Mesendoderm (in vitro differentiated cells): Measurements from ENCODE around the gene DNAAF8.

Experiments
- DNase-seq: peaks from one replicate; pipeline ENCODE4 v3.0.0; 2013
- H2AK5ac ChIP-seq: 2 replicates; pipeline ENCODE4 v1.6.1; 2013; ENCODE audit warnings: low read length, inconsistent platforms
- H2BK120ac ChIP-seq: 2 replicates; pipeline ENCODE4 v1.6.1; 2013; ENCODE audit warnings: low read depth, mild to moderate bottlenecking, low read length, moderate library complexity, mixed read lengths
- H2BK15ac ChIP-seq: replicated peaks from 2 replicates; pipeline ENCODE4 v1.6.1; 2013; ENCODE audit warnings: low read depth, mild to moderate bottlenecking, moderate library complexity
- H2BK5ac ChIP-seq: 2 replicates; pipeline ENCODE4 v1.6.1; 2013; ENCODE audit warnings: low read length, inconsistent platforms
- H3K18ac ChIP-seq: 2 replicates; pipeline ENCODE4 v1.6.1; 2013; ENCODE audit warnings: mild to moderate bottlenecking, low read length, mixed read lengths
- H3K23ac ChIP-seq: one replicate; pipeline ENCODE4 v1.6.1; 2013; ENCODE audit warnings: low read length
- H3K27ac ChIP-seq: 2 replicates; pipeline ENCODE4 v1.5.1; 2013; ENCODE audit warnings: low read depth, mild to moderate bottlenecking, inconsistent platforms, low read length, moderate library complexity
- H3K27me3 ChIP-seq: 2 replicates; pipeline ENCODE4 v1.6.1; 2013; ENCODE audit warnings: low read length, control low read depth, mild to moderate bottlenecking, inconsistent platforms; ENCODE audit not compliant: insufficient read depth, poor library complexity
- H3K36me3 ChIP-seq: 2 replicates; pipeline ENCODE4 v1.6.1; 2013; ENCODE audit warnings: low read length, inconsistent platforms; ENCODE audit not compliant: control insufficient read depth, insufficient read depth
- H3K4ac ChIP-seq: one replicate; pipeline ENCODE4 v1.6.1; 2013; ENCODE audit warnings: low read depth, mild to moderate bottlenecking, low read length, moderate library complexity
- H3K4me1 ChIP-seq: 2 replicates; pipeline ENCODE4 v1.6.1; 2013; ENCODE audit warnings: low read depth, low read length, inconsistent platforms; ENCODE audit not compliant: control insufficient read depth
- H3K4me2 ChIP-seq: 2 replicates; pipeline ENCODE4 v1.6.1; 2013; ENCODE audit warnings: low read length
- H3K4me3 ChIP-seq: 2 replicates; pipeline ENCODE4 v1.5.1; 2013; ENCODE audit warnings: mild to moderate bottlenecking, low read length
- H3K56ac ChIP-seq: one replicate; pipeline ENCODE4 v1.6.1; 2013; ENCODE audit warnings: low read length
- H3K79me1 ChIP-seq: 2 replicates; pipeline ENCODE4 v1.6.1; 2013; ENCODE audit warnings: low read length, inconsistent platforms
- H3K79me2 ChIP-seq: 2 replicates; pipeline ENCODE4 v1.6.1; 2013; ENCODE audit warnings: mild to moderate bottlenecking, low read length; ENCODE audit not compliant: control insufficient read depth, insufficient read depth
- H3K9ac ChIP-seq: 2 replicates; pipeline ENCODE4 v1.6.1; 2013; ENCODE audit warnings: low read length, inconsistent platforms
- H4K5ac ChIP-seq: one replicate; pipeline ENCODE4 v1.6.1; 2013; ENCODE audit warnings: low read length
- H4K8ac ChIP-seq: one replicate; pipeline ENCODE4 v1.6.1; 2013; ENCODE audit warnings: low read depth, mild to moderate bottlenecking, control low read depth, low read length, moderate library complexity
- WGBS: extraction: QIAGEN DNeasy Blood & Tissue Kit; methylation state at CpG from one replicate; pipeline ENCODE4 v1.1.7; 2013; ENCODE audit warnings: low lambda C conversion rate, missing lambda C conversion rate; ENCODE audit not compliant: insufficient coverage; ENCODE audit errors: extremely low coverage; 5-methylcytosine and 5-hydroxymethylcytosine counted together

DNAAF8 gene

DNA sequence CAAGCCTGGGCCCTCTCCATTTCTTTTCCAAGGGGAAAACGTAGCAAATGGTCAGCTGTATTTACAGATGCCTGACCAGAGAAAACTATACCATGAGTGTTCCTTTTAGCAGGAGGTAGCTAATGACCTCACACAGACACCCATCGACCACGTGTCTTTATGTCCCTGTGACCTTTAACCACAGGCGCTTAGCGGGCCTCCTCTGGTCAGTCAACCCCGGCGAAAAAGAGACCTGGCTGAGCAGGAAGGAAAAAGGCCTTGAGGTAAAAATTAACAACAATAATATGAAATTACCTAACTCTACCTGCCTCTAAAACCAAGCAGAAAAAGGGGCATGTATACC lies 31.9 kb upstream of the DNAAF8 start:
- Histone ChIP-seq H3K36me3 (peaks cover 6% of the 10 kb centered on the region), H3K4me3 (no peak overlapping the region), H3K79me2 (no peaks in the 10 kb centered on the region), H2AK5ac (no peak overlapping the region), H2BK15ac (no peak overlapping the region), H3K18ac (no peak overlapping the region), H3K23ac (no peak overlapping the region), H2BK120ac (no peak overlapping the region), H2BK5ac (no peak overlapping the region), H3K27ac (no peak overlapping the region), H3K4me1 (no peaks in the 10 kb centered on the region), H4K5ac (no peak overlapping the region), H3K27me3 (no peaks in the 10 kb centered on the region), H4K8ac (no peak overlapping the region), H3K79me1 (no peaks in the 10 kb centered on the region), H3K56ac (no peak overlapping the region), H3K9ac (no peak overlapping the region), H3K4me2 (no peak overlapping the region), H3K4ac (no peak overlapping the region)
- DNase-seq, result no peak
- WGBS, result no CpG with 5 or more reads among the region's 7 CpGs

DNA sequence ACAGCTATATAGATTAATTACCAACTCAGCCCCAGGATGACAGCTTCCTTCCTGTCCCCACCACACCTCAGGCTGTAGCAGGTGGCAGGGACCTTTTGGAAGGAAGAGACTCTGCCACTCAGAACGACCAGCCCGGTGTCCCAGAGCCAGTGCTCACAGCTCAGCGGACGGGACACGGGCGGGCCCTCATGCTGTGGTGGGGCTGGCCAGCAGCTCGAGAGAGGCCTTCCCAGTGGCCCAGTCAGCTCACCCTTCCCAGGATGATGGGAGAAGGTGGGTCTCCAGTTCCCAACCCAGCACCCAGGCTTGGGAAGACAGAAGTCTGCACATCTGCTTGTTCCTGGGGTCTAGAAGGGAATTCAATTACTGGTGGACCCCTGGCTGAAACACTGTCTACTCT lies 30.4 kb upstream of the DNAAF8 start:
- H3K4me2 ChIP-seq, result no peak overlapping the region
- H2BK120ac ChIP-seq, result no peak overlapping the region
- H2BK15ac ChIP-seq, result no peak overlapping the region
- no peak overlapping the region for H4K8ac ChIP-seq
- no peak overlapping the region for H2AK5ac ChIP-seq
- peaks cover 6% of the 10 kb centered on the region for H3K36me3 ChIP-seq
- no peak for DNase-seq
- no peaks in the 10 kb centered on the region for H3K79me1 ChIP-seq
- H3K4me3 ChIP-seq, result no peak overlapping the region
- H2BK5ac ChIP-seq, result no peak overlapping the region
- no peak overlapping the region for H4K5ac ChIP-seq
- H3K4ac ChIP-seq, result no peak overlapping the region
- H3K27me3 ChIP-seq, result no peaks in the 10 kb centered on the region
- H3K18ac ChIP-seq, result no peak overlapping the region
- no peaks in the 10 kb centered on the region for H3K79me2 ChIP-seq
- H3K23ac ChIP-seq, result no peak overlapping the region
- no peak overlapping the region for H3K27ac ChIP-seq
- no peaks in the 10 kb centered on the region for H3K4me1 ChIP-seq
- WGBS, result no CpG with 5 or more reads among the region's 7 CpGs
- H3K56ac ChIP-seq, result no peak overlapping the region
- H3K9ac ChIP-seq, result no peak overlapping the region

DNA sequence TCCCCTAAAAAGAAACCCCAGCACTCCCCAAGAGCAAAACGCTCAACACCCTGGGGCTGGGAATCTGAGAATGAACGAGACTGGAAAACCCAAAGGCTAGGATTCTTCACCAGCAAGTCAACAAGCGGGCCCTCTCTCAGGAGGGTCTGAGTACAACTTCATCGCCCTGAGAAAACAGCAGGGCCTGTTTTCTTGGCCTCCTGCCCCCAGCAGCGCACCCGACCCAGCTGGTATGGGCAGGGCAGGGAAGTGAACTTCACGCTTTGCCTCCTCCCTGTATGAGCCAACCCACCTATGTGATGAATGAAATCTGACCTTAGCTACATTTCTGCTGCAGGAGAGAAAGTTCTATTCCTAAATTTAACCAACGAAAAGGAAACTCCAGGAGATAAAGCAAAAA lies 29.8 kb upstream of the DNAAF8 start:
- Histone ChIP-seq H2BK5ac (no peak overlapping the region), H4K8ac (no peak overlapping the region), H3K79me2 (no peaks in the 10 kb centered on the region), H2BK120ac (no peak overlapping the region), H3K4me1 (no peaks in the 10 kb centered on the region), H2AK5ac (no peak overlapping the region), H3K9ac (no peak overlapping the region), H2BK15ac (no peak overlapping the region), H3K27ac (no peak overlapping the region), H3K36me3 (peaks cover 6% of the 10 kb centered on the region), H3K79me1 (no peaks in the 10 kb centered on the region), H3K4me3 (no peak overlapping the region), H3K4ac (no peak overlapping the region), H3K23ac (no peak overlapping the region), H3K56ac (no peak overlapping the region), H4K5ac (no peak overlapping the region), H3K18ac (no peak overlapping the region), H3K27me3 (no peaks in the 10 kb centered on the region), H3K4me2 (no peak overlapping the region)
- DNase-seq, result no peak
- no CpG with 5 or more reads among the region's 8 CpGs for WGBS

- no peak overlapping the region for H2BK15ac ChIP-seq
- no peak for DNase-seq
- H3K4ac ChIP-seq, result no peak overlapping the region
- H3K9ac ChIP-seq, result no peak overlapping the region
- H3K18ac ChIP-seq, result no peak overlapping the region
- H3K4me3 ChIP-seq, result no peak overlapping the region
- H2BK120ac ChIP-seq, result no peak overlapping the region
- no peaks in the 10 kb centered on the region for H3K27me3 ChIP-seq
- no peak overlapping the region for H2BK5ac ChIP-seq
- no CpG with 5 or more reads among the region's 14 CpGs for WGBS
- no peaks in the 10 kb centered on the region for H3K79me1 ChIP-seq
- H4K5ac ChIP-seq, result no peak overlapping the region
- H4K8ac ChIP-seq, result no peak overlapping the region
- H3K23ac ChIP-seq, result no peak overlapping the region
- H3K4me2 ChIP-seq, result no peak overlapping the region
- no peaks in the 10 kb centered on the region for H3K79me2 ChIP-seq
- H2AK5ac ChIP-seq, result no peak overlapping the region
- peaks cover 6% of the 10 kb centered on the region for H3K36me3 ChIP-seq
- no peak overlapping the region for H3K56ac ChIP-seq
- H3K27ac ChIP-seq, result no peak overlapping the region
- H3K4me1 ChIP-seq, result no peaks in the 10 kb centered on the region
These were observed 29.4 kb upstream of the DNAAF8 start for GRCh38 chr16:4704913-4705312.

- DNase-seq, result no peak
- H3K23ac ChIP-seq, result no peak overlapping the region
- WGBS, result no CpG with 5 or more reads among the region's 7 CpGs
- no peak overlapping the region for H3K4me2 ChIP-seq
- H3K4me1 ChIP-seq, result no peaks in the 10 kb centered on the region
- H3K4me3 ChIP-seq, result no peak overlapping the region
- H2BK5ac ChIP-seq, result no peak overlapping the region
- H3K79me2 ChIP-seq, result no peaks in the 10 kb centered on the region
- H3K79me1 ChIP-seq, result no peaks in the 10 kb centered on the region
- H3K4ac ChIP-seq, result no peak overlapping the region
- no peak overlapping the region for H2BK120ac ChIP-seq
- no peaks in the 10 kb centered on the region for H3K27me3 ChIP-seq
- H4K5ac ChIP-seq, result no peak overlapping the region
- no peak overlapping the region for H4K8ac ChIP-seq
- no peak overlapping the region for H3K18ac ChIP-seq
- H3K9ac ChIP-seq, result no peak overlapping the region
- H3K27ac ChIP-seq, result no peak overlapping the region
- H3K36me3 ChIP-seq, result peaks cover 2% of the 10 kb centered on the region
- no peak overlapping the region for H3K56ac ChIP-seq
- no peak overlapping the region for H2BK15ac ChIP-seq
- H2AK5ac ChIP-seq, result no peak overlapping the region
These were observed 27.5 kb upstream of the DNAAF8 start for GRCh38 chr16:4706871-4707270.

- H3K79me2 ChIP-seq, result no peaks in the 10 kb centered on the region
- no peak overlapping the region for H3K4me2 ChIP-seq
- H3K4me1 ChIP-seq, result no peaks in the 10 kb centered on the region
- WGBS, result no CpG with 5 or more reads among the region's 4 CpGs
- no peaks in the 10 kb centered on the region for H3K79me1 ChIP-seq
- no peak overlapping the region for H4K8ac ChIP-seq
- no peak overlapping the region for H3K27ac ChIP-seq
- no peak overlapping the region for H2BK15ac ChIP-seq
- DNase-seq, result no peak
- H3K36me3 ChIP-seq, result peaks cover 2% of the 10 kb centered on the region
- no peaks in the 10 kb centered on the region for H3K27me3 ChIP-seq
- no peak overlapping the region for H4K5ac ChIP-seq
- H2AK5ac ChIP-seq, result no peak overlapping the region
- H3K9ac ChIP-seq, result no peak overlapping the region
- no peak overlapping the region for H2BK120ac ChIP-seq
- H2BK5ac ChIP-seq, result no peak overlapping the region
- no peak overlapping the region for H3K23ac ChIP-seq
- no peak overlapping the region for H3K4ac ChIP-seq
- H3K18ac ChIP-seq, result no peak overlapping the region
- H3K56ac ChIP-seq, result no peak overlapping the region
- H3K4me3 ChIP-seq, result no peak overlapping the region
These were observed 24.9 kb upstream of the DNAAF8 start for GRCh38 chr16:4709481-4709880.
